Bronchial epithelial cell (primary cell): ENCODE results near the gene RPS6KA2. TPM values are rescaled to one million over a fixed set of nuclear protein-coding genes. Genes with fewer than 3 reads are reported as not detected.
A peak's percentile ranks its signal among the peaks of the same experiment; 100 is the strongest.

Source experiments
- DNase-seq: peaks from one replicate; pipeline ENCODE4 v3.0.0-alpha.2; 2010; ENCODE audit warnings: low read depth
- FAIRE-seq: peaks from 2 replicates; lab custom pipeline; 2011; peaks lifted over from hg19 to GRCh38; lab: Jason Lieb, UNC
- H3K27me3 ChIP-seq: 2 replicates; pipeline ENCODE4 v1.5.1; 2011; ENCODE audit warnings: low read length; ENCODE audit not compliant: control insufficient read depth, insufficient read depth
- H3K36me3 ChIP-seq: 2 replicates; pipeline ENCODE4 v1.5.1; 2011; ENCODE audit warnings: low read length; ENCODE audit not compliant: control insufficient read depth, insufficient read depth
- H3K4me3 ChIP-seq: 2 replicates; pipeline ENCODE4 v1.5.1; 2011; ENCODE audit warnings: mild to moderate bottlenecking, low read depth, low read length, control low read depth
- total RNA-seq: library from RNA; depleted of rRNA; stranded (reverse); fragments of >200 nt; gene quantifications from 2 replicates; pipeline ENCODE4 v1.2.1, GENCODE V29; 2014
- TF ChIP-seq, protein P1 (sequence below): IDR thresholded peaks from 2 replicates; pipeline ENCODE4 v1.5.1; 2011; ENCODE audit warnings: mild to moderate bottlenecking, moderate library complexity, low read length, control low read depth, inconsistent platforms; ENCODE audit not compliant: insufficient read depth, severe bottlenecking

Gene RPS6KA2
- total RNA-seq, 1 donor from 2014 or later = 42.6 TPM

GRCh38 chr6:166569206-166569605 is 57.8 kb downstream of the RPS6KA2 start:
- FAIRE-seq (no peak), DNase-seq (no peak)
- Histone ChIP-seq H3K4me3 (no peak overlapping the region), H3K27me3 (no peaks in the 10 kb centered on the region), H3K36me3 (peaks cover 1% of the 10 kb centered on the region)
- TF ChIP-seq, protein P1, sequence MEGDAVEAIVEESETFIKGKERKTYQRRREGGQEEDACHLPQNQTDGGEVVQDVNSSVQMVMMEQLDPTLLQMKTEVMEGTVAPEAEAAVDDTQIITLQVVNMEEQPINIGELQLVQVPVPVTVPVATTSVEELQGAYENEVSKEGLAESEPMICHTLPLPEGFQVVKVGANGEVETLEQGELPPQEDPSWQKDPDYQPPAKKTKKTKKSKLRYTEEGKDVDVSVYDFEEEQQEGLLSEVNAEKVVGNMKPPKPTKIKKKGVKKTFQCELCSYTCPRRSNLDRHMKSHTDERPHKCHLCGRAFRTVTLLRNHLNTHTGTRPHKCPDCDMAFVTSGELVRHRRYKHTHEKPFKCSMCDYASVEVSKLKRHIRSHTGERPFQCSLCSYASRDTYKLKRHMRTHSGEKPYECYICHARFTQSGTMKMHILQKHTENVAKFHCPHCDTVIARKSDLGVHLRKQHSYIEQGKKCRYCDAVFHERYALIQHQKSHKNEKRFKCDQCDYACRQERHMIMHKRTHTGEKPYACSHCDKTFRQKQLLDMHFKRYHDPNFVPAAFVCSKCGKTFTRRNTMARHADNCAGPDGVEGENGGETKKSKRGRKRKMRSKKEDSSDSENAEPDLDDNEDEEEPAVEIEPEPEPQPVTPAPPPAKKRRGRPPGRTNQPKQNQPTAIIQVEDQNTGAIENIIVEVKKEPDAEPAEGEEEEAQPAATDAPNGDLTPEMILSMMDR = no peak

DNA sequence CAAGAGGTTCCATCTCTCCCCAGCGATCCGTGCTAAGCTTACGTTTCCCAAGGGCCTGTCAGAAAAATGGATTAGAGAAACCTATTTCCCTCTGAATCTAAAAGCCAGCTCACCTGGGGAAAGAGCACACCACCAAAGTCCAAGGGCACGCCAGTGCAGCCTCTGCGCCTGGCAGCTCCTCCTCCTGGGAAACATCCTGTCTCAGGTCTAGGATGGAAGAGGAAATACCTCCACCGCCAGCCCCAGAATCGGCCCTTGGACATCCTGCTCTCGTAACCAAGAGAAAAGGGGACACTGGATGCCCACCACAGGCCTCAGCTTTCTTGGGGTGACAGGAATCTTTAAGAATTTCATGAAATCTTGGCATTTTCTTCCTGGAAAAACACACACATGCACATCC is 59.2 kb downstream of the RPS6KA2 start:
- H3K27me3 ChIP-seq = no peaks in the 10 kb centered on the region
- TF ChIP-seq, protein P1 = no peak
- no peak overlapping the region for H3K4me3 ChIP-seq
- FAIRE-seq (no peak), DNase-seq (no peak)
- H3K36me3 ChIP-seq = peaks cover 1% of the 10 kb centered on the region

GRCh38 chr6:166567107-166567506 is 59.9 kb downstream of the RPS6KA2 start:
- Histone ChIP-seq H3K36me3 (peaks cover 1% of the 10 kb centered on the region), H3K27me3 (no peaks in the 10 kb centered on the region), H3K4me3 (no peak overlapping the region)
- TF ChIP-seq, protein P1 = no peak
- DNase-seq (peak; percentile 98), FAIRE-seq (peak; percentile 98)

DNA sequence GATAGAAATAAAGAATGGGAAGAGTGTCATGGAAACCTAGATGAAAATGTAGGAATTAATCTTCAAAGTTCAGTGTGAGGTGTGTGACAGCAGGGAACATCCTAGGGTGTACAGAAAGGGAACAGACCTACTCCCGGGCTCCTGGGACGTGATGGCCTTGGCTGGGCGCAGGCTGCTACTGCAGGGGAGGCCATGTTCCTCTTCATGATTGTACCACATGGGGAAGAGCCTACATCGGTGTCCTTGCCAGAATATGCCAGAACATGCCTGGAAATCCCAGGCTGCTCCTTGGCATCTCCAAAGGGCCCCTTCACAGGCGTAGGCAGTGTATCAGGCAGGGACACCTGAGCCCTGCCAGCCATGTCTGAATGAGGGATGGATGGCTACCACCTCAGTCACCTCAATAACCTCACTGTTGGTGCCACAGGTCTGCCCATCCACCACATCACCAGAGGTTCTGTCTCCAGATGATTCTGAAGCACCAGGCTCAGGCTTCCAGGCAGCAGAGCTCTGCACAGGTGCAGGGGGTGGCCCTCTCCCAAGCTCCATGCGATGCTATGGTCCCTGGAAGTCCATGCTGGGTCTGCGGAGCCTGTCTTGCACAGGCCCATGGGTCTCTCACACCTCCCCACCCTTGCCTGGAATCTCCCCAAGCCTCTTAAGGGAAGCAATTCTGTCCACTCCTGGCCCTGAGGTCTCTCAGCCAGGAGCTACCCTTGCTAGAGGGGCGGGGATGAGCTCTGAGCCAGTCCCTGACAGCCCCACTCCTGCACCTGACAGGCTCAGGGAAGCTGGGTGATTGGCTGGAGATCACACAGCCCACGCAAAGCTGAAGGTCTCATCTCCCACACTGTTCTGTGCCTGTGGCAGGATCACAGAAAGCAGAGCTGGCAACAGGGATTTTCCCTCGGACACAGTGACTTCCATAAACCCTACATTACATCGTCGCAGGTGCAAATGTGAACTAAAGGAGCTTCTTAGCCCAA is 60.7 kb downstream of the RPS6KA2 start:
- no peaks in the 10 kb centered on the region for H3K27me3 ChIP-seq
- no peak overlapping the region for H3K4me3 ChIP-seq
- TF ChIP-seq, protein P1 = no peak
- DNase-seq (no peak), FAIRE-seq (no peak)
- H3K36me3 ChIP-seq = peaks cover 1% of the 10 kb centered on the region

- no peak for FAIRE-seq
- peaks cover 1% of the 10 kb centered on the region for H3K36me3 ChIP-seq
- no peak overlapping the region for H3K4me3 ChIP-seq
- TF ChIP-seq, protein P1 = no peak
- no peaks in the 10 kb centered on the region for H3K27me3 ChIP-seq
- DNase-seq = no peak
Measured at GRCh38 chr6:166565084-166565967, 61.7 kb downstream of the RPS6KA2 start.
